ENCODE measurements around the gene SENP1. TPM values are rescaled to one million over a fixed set of nuclear protein-coding genes. Genes with fewer than 3 reads are reported as not detected.

Gene SENP1
- total and polyA plus RNA-seq, 7 donors, result 3.2 to 10.2 (median 6.3) TPM

DNA sequence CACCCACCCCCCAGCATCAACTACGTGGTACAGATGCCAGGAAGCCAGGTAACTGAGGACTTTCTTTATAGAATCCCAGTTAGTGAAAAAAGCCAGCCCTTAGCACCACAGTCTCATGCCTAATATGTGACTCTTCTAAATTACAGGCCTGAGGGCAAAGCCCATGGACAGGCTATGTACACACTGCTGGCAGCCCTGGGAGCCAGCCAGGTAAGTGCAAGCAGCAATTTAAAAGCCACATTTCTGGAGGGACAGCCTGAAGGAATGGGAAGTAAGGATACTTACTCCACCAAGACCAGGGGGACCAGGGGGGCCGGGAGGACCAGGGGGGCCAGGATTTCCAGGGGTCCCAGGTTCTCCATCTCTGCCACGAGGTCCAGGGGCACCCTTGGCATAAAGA is 108.6 kb downstream of the SENP1 start:
- Histone ChIP-seq H3K36me3 (ENCODE audit: insufficient read depth in 1 of 2, low read depth in 1 of 2) (no peaks in the 10 kb centered on the region), H3K4me1 (peaks cover 24% of the 10 kb centered on the region), H3K27me3 (ENCODE audit: insufficient read depth in 3 of 3, low read length in 2 of 3) (peaks cover 0 to 5% (median 0%) of the 10 kb centered on the region in 3 donors), H3K4me3 (no peak overlapping the region), H3K9me3 (no peaks in the 10 kb centered on the region), H3K27ac (no peak overlapping the region)
- ATAC-seq (no peak), DNase-seq (no peak)
- 64 to 74% (median 68%) methylated on average over 3 of the region's 3 CpGs for WGBS, 3 donors
- TF ChIP-seq, protein P1, sequence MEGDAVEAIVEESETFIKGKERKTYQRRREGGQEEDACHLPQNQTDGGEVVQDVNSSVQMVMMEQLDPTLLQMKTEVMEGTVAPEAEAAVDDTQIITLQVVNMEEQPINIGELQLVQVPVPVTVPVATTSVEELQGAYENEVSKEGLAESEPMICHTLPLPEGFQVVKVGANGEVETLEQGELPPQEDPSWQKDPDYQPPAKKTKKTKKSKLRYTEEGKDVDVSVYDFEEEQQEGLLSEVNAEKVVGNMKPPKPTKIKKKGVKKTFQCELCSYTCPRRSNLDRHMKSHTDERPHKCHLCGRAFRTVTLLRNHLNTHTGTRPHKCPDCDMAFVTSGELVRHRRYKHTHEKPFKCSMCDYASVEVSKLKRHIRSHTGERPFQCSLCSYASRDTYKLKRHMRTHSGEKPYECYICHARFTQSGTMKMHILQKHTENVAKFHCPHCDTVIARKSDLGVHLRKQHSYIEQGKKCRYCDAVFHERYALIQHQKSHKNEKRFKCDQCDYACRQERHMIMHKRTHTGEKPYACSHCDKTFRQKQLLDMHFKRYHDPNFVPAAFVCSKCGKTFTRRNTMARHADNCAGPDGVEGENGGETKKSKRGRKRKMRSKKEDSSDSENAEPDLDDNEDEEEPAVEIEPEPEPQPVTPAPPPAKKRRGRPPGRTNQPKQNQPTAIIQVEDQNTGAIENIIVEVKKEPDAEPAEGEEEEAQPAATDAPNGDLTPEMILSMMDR (IDR thresholded peaks at IDR 0.05), result no peak
- intact Hi-C loops (cut with DNase I), result no loop called here

DNA sequence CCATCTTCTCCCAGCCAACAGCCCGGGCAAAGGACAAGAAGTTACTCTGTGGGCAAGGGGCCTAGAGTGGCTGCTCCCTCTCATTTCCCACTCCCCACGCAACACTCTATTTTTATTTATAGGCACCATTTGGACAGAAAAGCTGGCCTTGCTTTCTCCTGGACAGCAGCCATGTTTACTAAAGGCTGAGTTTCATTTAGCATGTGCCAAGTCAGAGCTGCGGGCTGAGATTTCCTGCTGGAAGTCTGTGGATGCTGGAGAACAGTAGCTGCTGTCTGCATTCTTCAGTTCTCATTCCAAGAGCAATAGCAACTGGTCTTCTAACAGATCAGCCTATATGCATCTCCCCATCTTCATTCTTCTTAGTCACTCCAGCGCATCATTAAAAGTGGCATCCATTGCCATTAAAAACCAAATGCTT is 109.9 kb downstream of the SENP1 start:
- DNase-seq, result no peak
- intact Hi-C loops (cut with DNase I), result no loop called here
- H3K4me1 ChIP-seq, result peaks cover 12% of the 10 kb centered on the region
- TF ChIP-seq, protein P1 (IDR thresholded peaks at IDR 0.05), result no peak
- H3K27ac ChIP-seq, result no peak overlapping the region
- WGBS, 3 donors, result 24 to 32% (median 24%) methylated on average over 4 of the region's 4 CpGs
- H3K36me3 ChIP-seq (ENCODE audit: insufficient read depth in 1 of 2, low read depth in 1 of 2), result no peaks in the 10 kb centered on the region
- H3K27me3 ChIP-seq (ENCODE audit: insufficient read depth in 3 of 3, low read length in 2 of 3), result no peaks in the 10 kb centered on the region
- no peaks in the 10 kb centered on the region for H3K9me3 ChIP-seq
- peak in 3 of 4 donors; percentile 63 to 80 (median 79) for ATAC-seq
- no peak overlapping the region for H3K4me3 ChIP-seq

DNA sequence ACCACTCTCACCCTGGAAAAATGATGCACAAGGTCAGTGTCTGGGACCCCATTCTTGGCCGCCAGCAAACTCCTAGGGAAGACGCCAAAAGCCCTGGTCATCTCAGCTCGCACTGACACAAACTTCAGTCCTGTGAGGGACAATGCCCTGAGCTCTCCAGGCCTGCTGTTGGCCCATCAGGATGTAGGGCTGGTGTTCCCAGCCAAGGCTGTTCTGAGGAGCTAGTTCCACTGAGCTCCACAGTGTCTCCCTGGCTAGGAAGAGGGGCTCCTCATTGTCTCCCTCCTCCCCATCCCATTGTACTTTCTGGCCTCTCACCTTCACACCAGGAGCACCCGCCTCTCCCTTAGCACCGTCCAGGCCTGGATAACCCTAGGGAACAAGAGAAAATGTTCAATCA is 112.4 kb downstream of the SENP1 start:
- no peak for DNase-seq
- intact Hi-C loops (cut with DNase I), result no loop called here
- H3K4me3 ChIP-seq, result no peak overlapping the region
- 95 to 98% (median 95%) methylated on average over 5 of the region's 5 CpGs for WGBS, 3 donors
- no peaks in the 10 kb centered on the region for H3K27me3 ChIP-seq (ENCODE audit: insufficient read depth in 3 of 3, low read length in 2 of 3)
- H3K36me3 ChIP-seq (ENCODE audit: insufficient read depth in 1 of 2, low read depth in 1 of 2), result no peaks in the 10 kb centered on the region
- H3K27ac ChIP-seq, result no peak overlapping the region
- H3K4me1 ChIP-seq, result peaks cover 15% of the 10 kb centered on the region
- no peaks in the 10 kb centered on the region for H3K9me3 ChIP-seq
- ATAC-seq, result no peak
- TF ChIP-seq, protein P1 (IDR thresholded peaks at IDR 0.05), result no peak

Other genes starting within 250 kb of the SENP1 start
- 1 to 10 TPM; 2.5 to 6.1 (median 4.5) TPM for gene VDR, start 201.1 kb downstream of the SENP1 start, total RNA-seq
- gene VDR, start 201.1 kb downstream of the SENP1 start, polyA plus RNA-seq, result 1 to 10 TPM in 1 of 3 donors, under 1 TPM in 2; 0.62 to 3.0 (median 0.74) TPM
- gene TMEM106C, start 142.5 kb downstream of the SENP1 start, total RNA-seq, result 10 to 100 TPM in 3 of 4 donors, 1 to 10 TPM in 1; 7.7 to 15.8 (median 12.6) TPM
- gene TMEM106C, start 142.5 kb downstream of the SENP1 start, polyA plus RNA-seq, result 10 to 100 TPM; 14.3 to 33.4 (median 14.7) TPM
- gene COL2A1, start 101.6 kb downstream of the SENP1 start, total RNA-seq, result under 1 TPM in 1 of 4 donors, not detected in 3; 0.06 TPM
- under 1 TPM in 2 of 3 donors, not detected in 1; 0.07 to 0.41 TPM for gene COL2A1, start 101.6 kb downstream of the SENP1 start, polyA plus RNA-seq
- gene PFKM, start 13.3 kb upstream of the SENP1 start, total RNA-seq, result 1,000 to 10,000 TPM in 1 of 4 donors, 100 to 1,000 TPM in 3; 618 to 1,283 (median 817) TPM
- gene PFKM, start 13.3 kb upstream of the SENP1 start, polyA plus RNA-seq, result 100 to 1,000 TPM in 2 of 3 donors, 10 to 100 TPM in 1; 65.1 to 529 (median 344) TPM
- 100 to 1,000 TPM; 158 to 477 (median 228) TPM for gene ASB8, start 51.4 kb upstream of the SENP1 start, total RNA-seq
- gene ASB8, start 51.4 kb upstream of the SENP1 start, polyA plus RNA-seq, result 100 to 1,000 TPM in 2 of 3 donors, 10 to 100 TPM in 1; 49.3 to 206 (median 155) TPM
- gene CCDC184, start 77.6 kb upstream of the SENP1 start, total RNA-seq, result under 1 TPM; 0.47 to 0.84 (median 0.63) TPM
- gene CCDC184, start 77.6 kb upstream of the SENP1 start, polyA plus RNA-seq, result under 1 TPM; 0.16 to 0.49 (median 0.45) TPM
- gene OR10AD1, start 97.2 kb upstream of the SENP1 start, total RNA-seq, result not detected
- gene OR10AD1, start 97.2 kb upstream of the SENP1 start, polyA plus RNA-seq, result under 1 TPM in 1 of 3 donors, not detected in 2; 0.01 TPM
- 10 to 100 TPM; 17.4 to 41.5 (median 22.5) TPM for gene ZNF641, start 244.8 kb upstream of the SENP1 start, total RNA-seq
- gene ZNF641, start 244.8 kb upstream of the SENP1 start, polyA plus RNA-seq, result 10 to 100 TPM in 2 of 3 donors, 1 to 10 TPM in 1; 5.8 to 25.1 (median 12.8) TPM